GM19240 (cell line): Measurements from ENCODE around the gene PRX.
"Not testable (repeated sequence)": the region's sequence is repeated elsewhere in the genome, so short reads cannot be mapped to it uniquely, and the experiment has no call there.

Experiments used
- DNase-seq: peaks from one replicate; pipeline ENCODE4 v3.0.0; 2011; ENCODE audit warnings: low spot score; ENCODE audit not compliant: insufficient read length

Gene PRX

DNA sequence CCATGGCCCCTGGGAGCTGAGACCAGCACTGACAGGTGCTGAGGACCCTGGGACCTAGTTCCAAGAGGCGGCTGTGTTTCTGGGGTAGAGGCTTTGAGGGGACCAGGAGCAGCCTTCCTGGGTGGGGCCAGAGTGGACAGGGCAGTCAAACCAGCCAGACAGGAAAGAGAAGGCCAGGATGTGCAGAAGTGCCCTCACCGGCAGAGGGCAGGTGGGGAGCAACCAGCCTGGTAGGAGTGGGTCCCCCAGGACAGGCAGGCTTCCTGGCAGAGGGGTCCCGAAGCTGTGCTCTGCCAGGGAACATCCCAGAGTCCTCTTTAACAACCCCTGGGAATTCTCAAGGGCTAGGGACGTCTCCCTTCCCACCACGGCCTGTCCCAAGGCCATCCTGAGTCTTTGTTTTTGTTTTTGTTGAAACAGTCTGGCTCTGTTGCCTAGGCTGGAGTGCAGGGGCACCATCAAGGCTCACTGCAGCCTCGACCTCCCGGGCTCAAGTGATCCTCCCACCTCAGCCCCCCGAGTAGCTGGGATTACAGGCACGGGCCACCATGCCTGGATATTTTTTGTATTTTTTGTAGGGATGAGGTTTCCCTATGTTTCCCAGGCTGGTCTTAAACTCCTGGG is 20.2 kb downstream of the PRX start:
- DNase-seq: no peak

DNA sequence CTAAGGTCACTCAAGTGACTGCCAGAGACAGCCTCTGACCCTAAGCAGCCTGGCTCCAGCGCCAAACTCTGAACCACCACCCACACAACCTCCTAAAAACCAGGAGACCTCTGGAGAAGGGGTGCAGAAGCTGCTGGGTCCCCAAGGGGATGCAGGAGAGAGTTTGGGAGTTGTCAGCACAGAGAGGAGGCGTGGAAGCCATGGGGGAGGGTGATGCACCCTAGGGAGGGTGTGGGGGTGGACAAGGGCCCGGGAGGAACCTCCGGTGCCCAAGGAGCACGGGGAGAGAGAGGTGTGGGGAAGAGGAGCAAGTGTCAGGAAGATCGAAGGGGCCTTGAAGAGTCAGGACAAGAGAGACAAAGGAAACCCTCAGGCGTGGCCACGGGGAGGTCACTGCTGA is 21.1 kb downstream of the PRX start:
- no peak for DNase-seq

DNA sequence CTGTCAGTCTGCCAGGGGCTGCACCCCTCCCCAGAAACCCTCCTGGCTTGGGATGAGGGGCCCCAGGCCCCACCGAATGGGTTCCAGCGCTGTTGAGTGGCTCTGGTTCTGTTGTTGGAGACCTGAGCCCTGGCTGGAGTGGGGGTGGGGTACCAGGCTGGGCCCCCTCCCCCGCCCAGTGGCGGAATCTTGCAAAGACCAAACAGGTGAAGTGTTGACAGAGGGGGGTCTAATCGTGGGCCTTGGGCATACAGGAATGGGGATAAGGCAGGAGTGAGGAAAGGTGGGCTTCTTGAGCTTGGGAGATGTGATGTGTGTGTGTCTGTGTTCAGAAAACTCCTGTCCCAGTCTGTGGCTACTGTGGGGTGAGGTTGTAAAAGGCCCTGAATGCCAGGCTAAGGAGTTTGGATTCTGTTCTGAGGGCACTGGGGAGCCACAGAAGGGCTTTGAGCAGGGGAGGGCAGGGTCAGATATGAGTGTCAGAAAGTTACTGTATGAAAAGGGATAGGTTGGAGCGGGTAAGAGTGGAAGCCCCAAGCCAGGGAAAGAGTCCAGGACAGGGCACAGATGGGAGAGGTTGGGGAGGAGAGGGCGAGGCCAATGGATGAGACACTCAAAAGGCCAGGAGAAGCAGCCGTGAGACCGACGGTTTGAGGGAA is 23.0 kb downstream of the PRX start, which contains the start of gene HIPK4:
HIPK4 (minus strand) TSS at position 98 of the 659 bp plus-strand sequence. CDS start 279 bp downstream, outside the sequence.
- DNase-seq: no peak

DNA sequence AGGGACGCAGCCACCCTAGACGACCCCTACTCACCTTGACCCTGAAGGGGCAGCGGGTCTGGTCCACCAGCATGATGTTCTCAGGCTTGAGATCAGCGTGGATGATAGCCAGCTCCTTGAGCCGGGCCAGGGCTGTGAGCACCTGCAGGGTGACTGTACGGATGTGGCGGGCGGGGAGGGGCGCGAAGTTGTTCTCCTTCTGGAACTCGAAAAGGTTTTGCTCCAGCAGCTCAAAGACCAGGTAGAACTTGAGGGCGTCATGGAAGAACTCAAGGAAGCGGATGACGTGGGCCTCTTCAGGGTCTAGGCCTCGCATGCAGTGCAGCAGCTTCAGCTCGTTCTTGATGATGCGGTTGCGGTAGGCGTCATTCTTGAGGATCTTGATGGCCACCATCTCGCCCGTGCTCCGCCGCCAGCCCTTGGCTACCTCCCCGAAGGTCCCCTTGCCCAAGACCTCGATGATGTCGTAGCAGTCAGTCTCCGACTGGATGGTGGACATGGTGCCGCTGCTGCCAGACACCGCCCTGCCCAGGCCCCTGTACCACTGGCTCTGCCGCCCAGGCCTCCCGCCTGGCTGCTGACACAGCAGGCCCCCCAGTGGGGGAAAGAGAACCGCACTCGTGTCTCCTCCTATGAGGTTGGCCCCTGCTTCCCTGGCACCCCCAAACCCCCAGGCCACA is 23.6 kb downstream of the PRX start:
- DNase-seq: no peak

DNA sequence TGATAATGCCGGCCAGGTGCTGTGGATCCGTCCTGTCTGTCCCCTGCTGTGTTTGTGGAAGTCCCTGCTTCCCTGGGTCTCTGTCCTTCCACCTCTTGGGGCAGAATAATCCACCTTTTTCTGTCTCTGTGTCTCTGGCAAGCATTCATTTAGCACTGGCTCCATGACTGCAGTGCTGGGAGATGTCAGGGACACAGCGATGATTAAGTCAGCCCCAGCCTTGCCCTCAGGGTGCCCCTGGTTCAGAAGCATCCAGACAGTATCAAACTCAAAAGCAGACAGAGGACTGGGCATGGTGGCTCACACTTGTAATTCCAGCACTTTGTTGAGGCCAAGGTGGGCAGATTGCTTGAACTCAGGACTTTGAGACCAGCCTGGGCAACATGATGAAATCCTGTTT is 24.7 kb downstream of the PRX start:
- no peak for DNase-seq

DNA sequence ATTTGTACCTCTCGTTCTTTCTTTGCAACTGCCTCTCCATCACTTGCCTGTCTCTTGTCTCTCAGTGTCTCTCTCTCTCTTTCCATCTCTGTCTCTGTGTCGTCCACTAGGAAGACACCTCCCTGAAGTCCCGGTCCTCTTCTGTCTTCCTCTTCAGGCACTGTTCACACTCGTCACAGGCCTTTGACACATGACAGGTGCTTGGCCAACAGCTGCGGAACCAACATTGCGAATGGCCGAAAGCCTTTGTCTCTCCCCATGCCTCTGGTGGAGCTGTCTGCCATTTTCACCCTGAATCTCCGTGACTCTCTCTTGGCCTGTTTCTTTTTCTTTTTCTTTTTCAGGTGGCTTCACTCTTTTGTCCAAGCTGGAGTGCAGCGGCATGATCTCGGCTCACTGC is 26.0 kb downstream of the PRX start:
- no peak for DNase-seq

DNA sequence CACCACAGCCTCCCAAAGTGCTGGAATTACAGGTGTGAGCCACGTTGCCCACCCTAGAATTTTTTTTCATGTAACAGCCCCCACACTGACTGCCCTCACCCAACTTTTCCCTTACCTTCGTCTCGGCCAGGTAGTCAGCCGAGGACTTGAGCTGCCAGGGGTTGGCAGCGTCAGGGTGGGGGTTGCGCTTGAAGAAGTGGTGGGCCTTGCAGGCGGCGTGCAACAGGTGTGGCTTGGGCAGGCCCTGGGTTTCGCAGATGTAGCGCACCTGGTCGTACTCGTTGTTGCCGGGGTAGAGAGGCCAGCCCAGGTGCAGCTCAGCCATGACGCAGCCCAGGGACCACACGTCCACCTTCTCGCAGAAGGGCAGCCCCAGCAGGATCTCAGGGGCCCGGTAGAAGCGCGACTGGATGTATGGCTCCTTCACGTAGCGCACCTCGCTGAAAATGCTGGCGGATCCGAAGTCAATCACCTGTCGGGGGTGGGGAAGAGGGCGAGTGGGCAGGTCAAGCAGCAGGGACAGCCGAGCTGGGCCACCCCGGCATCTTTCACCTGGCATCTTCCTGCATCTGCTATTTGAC is 29.4 kb downstream of the PRX start:
- no peak for DNase-seq

DNA sequence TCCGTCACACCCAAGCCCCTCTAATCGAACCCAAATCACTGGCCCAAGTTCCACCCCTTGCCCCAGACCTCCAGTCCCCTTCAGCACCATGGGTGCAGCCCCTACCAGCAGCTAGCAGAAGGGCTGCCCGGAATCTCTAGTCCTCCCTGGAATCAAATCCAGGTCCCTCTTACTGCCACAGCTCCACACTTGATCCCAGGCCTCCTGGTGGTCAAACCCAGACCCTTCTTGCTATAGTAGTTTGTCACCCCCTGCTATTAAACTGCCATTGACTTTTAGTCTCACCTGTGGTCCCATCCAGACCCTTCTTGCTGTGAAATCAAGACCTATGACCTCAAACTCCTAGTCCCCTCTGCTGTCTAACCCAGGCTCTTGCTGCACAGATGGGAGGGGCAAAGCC is 31.9 kb downstream of the PRX start:
- DNase-seq: no peak

DNA sequence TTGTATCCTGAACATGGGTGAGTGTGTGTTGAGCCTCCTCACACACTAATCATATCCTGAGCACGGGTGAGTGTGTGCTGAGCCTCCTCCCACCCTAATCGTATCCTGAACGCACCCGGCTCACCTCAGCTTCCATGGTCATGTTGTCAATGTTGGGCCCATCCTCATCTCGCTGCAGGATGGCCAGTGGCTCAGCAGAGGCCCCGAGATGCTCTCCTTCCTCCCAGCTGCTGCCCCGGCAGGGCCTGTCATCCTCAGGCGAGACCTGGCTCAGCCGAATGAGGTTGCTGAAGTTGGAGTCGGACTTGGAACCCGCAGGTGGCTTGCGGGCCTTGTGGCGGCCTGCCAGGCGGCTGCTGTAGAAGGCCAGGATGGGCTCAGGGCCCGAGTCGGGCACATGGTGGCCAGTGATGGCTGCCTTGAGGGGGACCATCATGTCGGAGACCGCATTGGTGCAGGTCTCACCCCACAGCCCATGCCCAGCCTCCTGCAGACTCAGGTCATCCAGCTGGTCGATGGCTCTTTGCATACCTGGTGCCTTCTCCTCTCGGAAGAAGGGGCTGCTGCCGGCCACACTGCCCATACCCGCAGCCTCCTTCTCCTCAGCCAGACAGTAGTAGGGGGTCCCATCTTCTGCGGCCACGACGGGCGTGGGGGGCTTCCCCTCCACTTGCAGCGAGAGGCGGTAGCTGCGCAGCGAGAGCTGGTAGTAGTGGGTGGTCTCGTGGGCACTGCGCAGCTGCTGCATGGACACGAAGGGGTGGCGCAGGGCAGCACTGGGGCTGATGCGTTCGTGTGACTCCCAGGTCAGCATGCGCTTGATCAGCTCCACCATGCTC is 32.8 kb downstream of the PRX start:
- no peak for DNase-seq

DNA sequence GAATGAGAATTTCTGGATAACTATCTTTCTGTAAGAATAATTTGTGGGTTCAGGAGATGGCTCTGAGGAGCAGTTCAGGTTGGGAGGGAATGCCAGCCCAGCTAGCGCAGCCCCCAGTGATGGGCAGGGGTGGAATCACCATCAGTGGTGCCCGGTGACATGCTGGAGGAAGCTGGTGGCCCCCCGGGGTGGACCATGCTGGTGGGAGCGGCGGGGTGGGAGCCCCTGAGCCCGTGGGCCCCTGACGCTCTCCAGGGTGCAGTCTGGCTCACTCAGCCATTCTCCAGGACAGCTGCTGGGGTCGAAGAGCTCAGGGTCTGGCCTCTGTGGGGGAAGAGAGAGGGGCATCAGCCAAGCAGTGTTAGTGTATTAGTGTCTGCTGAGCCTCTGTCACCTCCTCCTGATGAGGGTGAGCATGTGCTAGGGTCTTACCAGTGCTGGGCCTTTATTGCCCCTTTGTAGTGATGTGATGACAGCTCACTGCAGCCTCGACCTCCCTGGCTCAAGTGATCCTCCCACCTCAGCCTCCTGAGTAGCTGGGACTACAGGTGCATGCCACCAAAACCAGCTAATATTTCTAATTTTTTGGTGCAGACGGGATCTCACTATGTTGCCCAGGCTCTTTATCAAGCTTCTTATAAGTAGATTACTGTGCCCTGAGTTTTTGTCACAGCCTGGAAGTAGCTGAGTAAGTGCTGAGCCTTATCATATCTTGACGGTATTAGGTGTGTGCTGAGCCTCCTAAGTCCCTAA is 33.6 kb downstream of the PRX start:
- DNase-seq: no peak

DNA sequence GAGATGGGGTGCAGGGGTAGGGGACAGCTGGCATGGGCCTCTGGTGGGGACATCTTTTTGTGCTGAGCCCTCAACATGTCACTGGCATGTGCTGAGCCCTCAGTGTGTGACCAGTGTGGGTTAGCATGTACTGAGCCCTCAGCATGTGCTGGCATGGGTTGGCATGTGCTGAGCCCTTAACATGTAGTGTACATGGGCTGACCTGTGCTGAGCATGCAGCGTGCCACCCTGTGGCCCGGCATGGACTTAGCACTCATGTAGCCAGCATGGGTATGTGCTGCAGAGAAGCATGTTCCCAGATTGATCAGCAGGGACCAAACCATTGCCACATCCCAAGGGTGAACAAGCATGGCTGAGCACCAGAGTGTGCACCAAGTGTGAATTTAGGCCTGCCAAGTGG is 34.7 kb downstream of the PRX start:
- DNase-seq: no peak

DNA sequence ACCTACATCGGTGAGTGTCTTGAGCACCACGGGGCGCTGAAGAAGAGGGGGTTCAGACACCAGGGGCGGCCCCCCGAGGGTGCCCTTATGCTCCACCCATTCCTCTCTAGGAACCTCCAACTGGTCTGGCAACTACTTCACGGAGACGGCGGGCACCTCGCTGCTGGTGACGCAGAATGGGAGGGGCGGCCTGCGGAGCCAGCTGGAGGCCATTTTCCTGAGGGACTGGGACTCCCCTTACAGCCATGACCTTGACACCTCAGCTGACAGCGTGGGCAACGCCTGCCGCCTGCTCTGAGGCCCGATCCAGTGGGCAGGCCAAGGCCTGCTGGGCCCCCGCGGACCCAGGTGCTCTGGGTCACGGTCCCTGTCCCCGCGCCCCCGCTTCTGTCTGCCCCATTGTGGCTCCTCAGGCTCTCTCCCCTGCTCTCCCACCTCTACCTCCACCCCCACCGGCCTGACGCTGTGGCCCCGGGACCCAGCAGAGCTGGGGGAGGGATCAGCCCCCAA is 35.2 kb downstream of the PRX start:
- DNase-seq: no peak

DNA sequence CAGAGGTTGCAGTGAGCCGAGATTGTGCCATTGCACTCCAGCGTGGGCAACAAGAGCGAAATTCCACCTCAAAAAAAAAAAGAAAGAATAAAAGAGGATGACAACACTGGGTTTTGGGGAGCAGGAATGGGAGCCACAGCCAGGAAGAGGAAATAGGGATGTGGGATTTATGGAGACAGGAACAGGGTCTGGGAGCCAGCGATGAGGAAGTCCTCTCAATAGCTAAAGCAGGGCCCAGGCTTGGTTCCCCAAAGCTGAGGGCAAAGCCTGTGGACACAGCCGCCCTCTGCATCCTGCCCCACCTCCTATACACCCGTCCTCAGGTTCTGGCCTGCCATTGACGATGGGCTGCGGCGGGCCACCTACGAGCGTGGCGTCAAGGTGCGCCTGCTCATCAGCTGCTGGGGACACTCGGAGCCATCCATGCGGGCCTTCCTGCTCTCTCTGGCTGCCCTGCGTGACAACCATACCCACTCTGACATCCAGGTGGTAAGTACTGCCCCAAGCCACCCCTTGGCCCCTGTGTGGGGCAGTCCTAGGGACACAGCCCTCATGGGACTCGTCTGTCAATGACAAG is 36.8 kb downstream of the PRX start:
- DNase-seq: no peak

DNA sequence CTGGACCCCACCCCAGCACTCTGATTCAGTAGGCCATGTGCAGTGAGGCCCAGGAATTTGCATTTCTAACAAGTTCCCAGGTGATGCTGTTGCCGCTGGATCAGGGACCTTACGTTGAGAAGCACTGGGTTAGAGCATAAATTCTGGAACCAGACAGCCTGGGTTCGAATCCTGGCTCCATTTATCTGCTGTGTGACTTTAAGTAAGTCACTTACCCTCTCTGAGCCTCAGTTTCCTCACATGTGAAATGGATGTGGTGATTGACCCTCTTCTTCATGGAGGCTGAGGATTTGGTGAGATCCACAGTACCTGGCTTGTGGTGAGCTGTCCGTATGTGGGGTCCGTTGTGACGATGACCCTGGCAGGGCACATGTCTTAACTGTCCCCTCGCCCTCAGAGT is 39.1 kb downstream of the PRX start:
- no peak for DNase-seq

DNA sequence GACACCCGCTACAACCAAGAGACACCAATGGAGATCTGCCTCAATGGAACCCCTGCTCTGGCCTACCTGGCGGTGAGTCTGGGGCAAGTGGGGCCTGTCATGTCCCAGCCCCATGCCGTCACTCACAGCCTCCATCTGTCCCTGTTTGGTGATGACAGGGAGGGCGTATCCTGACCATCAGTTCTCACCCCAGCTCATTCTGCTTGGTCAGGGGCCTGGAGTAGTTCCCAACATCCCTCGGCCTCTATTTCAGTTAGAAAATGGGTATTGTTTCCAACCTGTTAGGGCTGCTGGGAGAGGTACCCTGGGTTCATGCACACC is 41.4 kb downstream of the PRX start:
- DNase-seq: no peak

DNA sequence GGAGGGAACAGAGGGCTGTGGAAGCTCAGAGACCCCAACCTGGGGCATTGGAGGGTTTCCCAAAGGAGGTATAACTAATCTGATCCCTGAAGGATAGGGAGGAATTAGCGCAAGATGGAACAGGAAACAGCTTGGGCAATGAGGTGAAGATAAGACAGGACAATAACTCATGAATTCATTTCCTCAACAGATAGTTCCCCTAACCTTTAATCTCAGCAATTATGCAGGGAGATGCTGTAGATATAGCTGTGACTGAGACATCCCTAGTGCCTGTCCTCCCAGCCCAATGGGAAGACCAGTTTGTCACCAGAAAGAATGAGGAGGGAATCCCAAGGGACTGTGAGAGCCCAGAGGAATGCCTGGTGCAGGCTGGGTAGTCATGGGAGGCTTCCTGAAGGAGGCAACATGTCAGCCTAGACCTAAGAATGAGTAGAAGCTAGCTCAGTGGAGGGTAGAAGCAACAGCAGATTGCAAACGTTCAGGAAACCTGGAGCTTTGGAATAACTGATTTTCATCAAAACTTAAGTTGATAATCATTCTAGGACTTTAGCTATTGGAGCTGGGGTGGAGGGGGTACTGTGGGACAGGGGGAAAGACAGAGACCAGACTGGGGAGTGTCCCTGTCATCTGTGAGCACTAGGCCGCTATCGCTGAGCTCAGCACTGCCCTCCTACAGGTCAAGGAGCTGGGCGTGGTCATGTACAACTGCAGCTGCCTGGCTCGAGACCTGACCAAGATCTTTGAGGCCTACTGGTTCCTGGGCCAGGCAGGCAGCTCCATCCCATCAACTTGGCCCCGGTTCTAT is 42.0 kb downstream of the PRX start:
- DNase-seq: no peak

DNA sequence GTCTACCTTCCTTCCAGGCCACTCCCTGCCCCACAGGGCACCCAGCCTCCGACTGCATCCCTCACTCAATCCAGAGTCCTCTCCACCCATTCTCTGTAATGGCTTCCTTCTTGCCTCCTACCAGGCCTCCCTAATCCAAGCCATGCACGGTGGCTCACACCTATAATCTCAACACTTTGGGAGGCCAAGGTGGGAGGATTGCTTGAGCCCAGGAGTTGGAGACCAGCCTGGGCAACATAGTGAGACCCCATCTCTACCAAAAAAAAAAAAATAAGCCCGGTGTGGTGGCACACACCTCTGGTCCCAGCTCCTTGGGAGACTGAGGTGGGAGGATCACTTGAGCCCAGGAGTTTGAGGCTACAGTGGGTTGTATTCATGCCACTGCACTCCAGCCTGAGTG is 42.9 kb downstream of the PRX start:
- DNase-seq: not testable (repeated sequence)

DNA sequence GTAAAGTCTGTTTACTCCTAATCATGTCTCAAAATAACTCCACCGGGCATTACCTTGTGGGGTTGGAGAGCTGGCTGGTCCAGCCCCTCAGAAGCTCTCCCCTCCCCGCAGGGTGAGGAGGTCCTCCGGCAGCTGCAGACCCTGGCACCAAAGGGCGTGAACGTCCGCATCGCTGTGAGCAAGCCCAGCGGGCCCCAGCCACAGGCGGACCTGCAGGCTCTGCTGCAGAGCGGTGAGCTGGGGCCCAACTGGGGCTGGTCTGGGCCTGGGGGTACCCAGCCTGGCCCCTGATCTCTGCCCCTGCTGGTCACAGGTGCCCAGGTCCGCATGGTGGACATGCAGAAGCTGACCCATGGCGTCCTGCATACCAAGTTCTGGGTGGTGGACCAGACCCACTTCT is 43.4 kb downstream of the PRX start:
- DNase-seq: no peak

DNA sequence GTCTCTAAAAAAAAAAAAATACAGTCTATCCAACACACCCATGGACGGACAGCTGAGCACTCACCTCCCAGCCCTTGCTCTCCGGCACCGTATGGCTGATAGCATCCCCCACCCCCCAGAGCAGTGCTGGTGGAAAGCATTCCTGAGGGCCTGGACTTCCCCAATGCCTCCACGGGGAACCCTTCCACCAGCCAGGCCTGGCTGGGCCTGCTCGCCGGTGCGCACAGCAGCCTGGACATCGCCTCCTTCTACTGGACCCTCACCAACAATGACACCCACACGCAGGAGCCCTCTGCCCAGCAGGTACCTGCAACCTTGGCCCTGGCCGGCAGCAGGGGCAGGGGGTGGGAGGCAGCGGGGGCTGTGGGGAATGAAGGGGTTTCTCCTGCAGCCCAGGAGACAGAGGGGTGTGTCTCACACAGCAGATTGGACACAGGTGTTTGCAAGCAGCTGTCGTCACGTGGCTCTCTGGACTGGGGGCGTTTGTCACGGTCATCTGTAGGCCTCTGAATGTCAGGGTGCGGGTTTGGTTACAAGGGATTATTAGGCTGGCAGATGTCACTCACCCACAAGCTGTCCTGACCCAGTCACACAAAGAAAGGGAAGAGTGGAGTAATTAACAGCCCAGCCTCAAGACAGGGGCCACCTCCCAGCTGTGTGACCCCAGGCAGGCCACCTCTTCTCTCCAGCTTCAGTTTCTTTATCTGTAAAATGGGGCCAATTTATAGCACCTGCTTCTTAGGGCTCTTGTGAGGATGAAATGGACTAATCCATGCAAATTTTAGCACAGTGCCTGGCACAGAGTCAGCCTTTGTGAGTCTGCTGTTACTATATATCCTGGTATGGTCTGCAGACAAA is 45.4 kb downstream of the PRX start:
- no peak for DNase-seq
